GM23248 (cell line): ENCODE results near the gene BNIP5.

ENCODE experiments used
- EZH2 ChIP-seq: fragments of 200-600 bp; sonication (generic); IDR thresholded peaks from 2 replicates; pipeline ENCODE4 v1.6.1; 2018; ENCODE audit warnings: antibody characterized with exemption, mild to moderate bottlenecking; ENCODE audit not compliant: insufficient read depth, poor library complexity, severe bottlenecking
- EZH2phosphoT487 ChIP-seq: fragments of 200-600 bp; sonication (generic); IDR thresholded peaks from 2 replicates; pipeline ENCODE4 v1.6.1; 2018; ENCODE audit warnings: antibody characterized with exemption, moderate library complexity, mild to moderate bottlenecking, low read depth; ENCODE audit not compliant: insufficient read depth

- TF ChIP-seq EZH2 (no peak), EZH2phosphoT487 (no peak)
These were observed 28.2 kb upstream of the BNIP5 start for GRCh38 chr6:36364669-36365479.
